Glutamatergic neuron (in vitro differentiated cells): ENCODE measurements around the gene RSAD2. TPM values are rescaled to one million over a fixed set of nuclear protein-coding genes. Genes with fewer than 3 reads are reported as not detected.

Experiments
- DNase-seq: peaks from one replicate; pipeline ENCODE4 v3.0.0; 2022
- H3K27ac Mint-ChIP-seq: one replicate; pipeline ENCODE4 v1.8.0; 2020; ENCODE audit warnings: mild to moderate bottlenecking, mixed read lengths, inconsistent platforms; ENCODE audit not compliant: unreplicated experiment
- H3K27me3 Mint-ChIP-seq: one replicate; pipeline ENCODE4 v1.8.0; 2020; ENCODE audit warnings: mild to moderate bottlenecking, moderate library complexity, mixed read lengths, inconsistent platforms; ENCODE audit not compliant: unreplicated experiment
- H3K36me3 Mint-ChIP-seq: one replicate; pipeline ENCODE4 v1.8.0; 2020; ENCODE audit warnings: mild to moderate bottlenecking, mixed read lengths, inconsistent platforms; ENCODE audit not compliant: unreplicated experiment
- H3K4me1 Mint-ChIP-seq: one replicate; pipeline ENCODE4 v1.8.0; 2020; ENCODE audit warnings: mild to moderate bottlenecking, low read depth, mixed read lengths, inconsistent platforms; ENCODE audit not compliant: unreplicated experiment
- H3K4me3 Mint-ChIP-seq: one replicate; pipeline ENCODE4 v1.8.0; 2020; ENCODE audit warnings: mild to moderate bottlenecking, mixed read lengths, inconsistent platforms; ENCODE audit not compliant: unreplicated experiment
- H3K9me3 Mint-ChIP-seq: one replicate; pipeline ENCODE4 v1.8.0; 2020; ENCODE audit warnings: mild to moderate bottlenecking, moderate library complexity, mixed read lengths, inconsistent platforms; ENCODE audit not compliant: unreplicated experiment
- CTCF ChIP-seq: fragments of 200-600 bp; sonication (generic); IDR thresholded peaks from one replicate; pipeline ENCODE4 v1.5.0; 2021; ENCODE audit not compliant: partially characterized antibody, unreplicated experiment
- total RNA-seq: library from RNA; stranded (reverse); fragmentation: NEBNext Ultra II Directional; extraction: Animal tissue kit (Norgen Biotek cat#: 25700); gene quantifications from one replicate; pipeline ENCODE4 v1.2.1, GENCODE V29; 2021; ENCODE audit not compliant: unreplicated experiment

The RSAD2 gene
- total RNA-seq, 1 donor from 2014 or later = not detected

DNA sequence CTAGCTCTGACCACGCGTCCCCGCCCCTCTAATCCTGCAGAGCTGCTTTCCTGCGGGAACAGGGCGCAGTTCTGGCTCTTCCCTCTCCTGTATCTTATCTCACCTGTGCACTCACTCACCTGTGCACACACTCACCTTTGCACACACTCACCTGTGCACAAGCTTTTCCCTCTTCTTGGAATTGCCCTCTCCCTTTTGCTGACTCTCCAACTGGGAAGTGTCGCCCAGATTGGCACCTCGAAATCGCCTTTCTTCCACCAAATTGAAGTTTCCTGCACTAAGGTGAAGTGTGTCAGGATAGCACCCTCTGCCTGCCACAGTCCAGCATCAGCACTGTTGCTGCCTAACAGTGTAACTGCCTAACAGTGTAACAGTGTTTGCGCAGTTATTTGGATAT lies 11.3 kb upstream of the RSAD2 start:
- Mint-ChIP-seq H3K27me3 (peaks cover 14% of the 10 kb centered on the region), H3K27ac (peak overlapping the region; percentile 25), H3K4me3 (peak overlapping the region; percentile 96), H3K4me1 (peaks cover 12% of the 10 kb centered on the region), H3K9me3 (peaks cover 10% of the 10 kb centered on the region), H3K36me3 (peaks cover 5% of the 10 kb centered on the region)
- DNase-seq = peak; percentile 22
- TF ChIP-seq CTCF = no peak

DNA sequence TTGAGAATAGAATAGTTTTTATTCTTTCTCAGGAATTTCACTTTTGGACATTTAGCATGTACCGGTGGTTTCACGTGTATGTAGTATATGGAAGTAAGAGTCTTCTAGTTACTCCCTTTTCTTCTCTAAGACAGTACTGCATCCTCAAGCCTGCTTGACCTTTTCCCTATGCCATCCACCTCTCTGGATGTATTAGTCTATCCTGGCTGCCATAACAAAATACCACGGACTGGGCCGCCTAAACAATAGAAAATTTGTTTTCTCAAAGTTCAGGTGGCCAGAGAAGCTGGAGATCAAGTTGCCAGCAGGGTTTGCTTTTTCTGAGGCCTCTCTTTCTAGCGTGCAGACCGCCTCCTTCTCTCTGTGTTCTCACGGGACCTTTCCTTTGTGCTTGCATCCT lies 10.6 kb upstream of the RSAD2 start:
- peaks cover 10% of the 10 kb centered on the region for H3K9me3 Mint-ChIP-seq
- H3K4me3 Mint-ChIP-seq = no peak overlapping the region
- no peak for DNase-seq
- H3K36me3 Mint-ChIP-seq = no peaks in the 10 kb centered on the region
- peaks cover 11% of the 10 kb centered on the region for H3K27me3 Mint-ChIP-seq
- no peak overlapping the region for H3K27ac Mint-ChIP-seq
- peaks cover 12% of the 10 kb centered on the region for H3K4me1 Mint-ChIP-seq
- no peak for TF ChIP-seq CTCF

GRCh38 chr2:6872394-6872793 lies 5.2 kb upstream of the RSAD2 start:
- no peak for TF ChIP-seq CTCF
- no peak for DNase-seq
- Mint-ChIP-seq H3K9me3 (no peaks in the 10 kb centered on the region), H3K36me3 (peaks cover 9% of the 10 kb centered on the region), H3K4me3 (no peak overlapping the region), H3K27me3 (no peaks in the 10 kb centered on the region), H3K27ac (no peak overlapping the region), H3K4me1 (no peaks in the 10 kb centered on the region)

GRCh38 chr2:6874032-6874431 lies 3.5 kb upstream of the RSAD2 start:
- Mint-ChIP-seq H3K27ac (no peak overlapping the region), H3K9me3 (no peaks in the 10 kb centered on the region), H3K36me3 (peaks cover 9% of the 10 kb centered on the region), H3K27me3 (no peaks in the 10 kb centered on the region), H3K4me3 (no peak overlapping the region), H3K4me1 (no peaks in the 10 kb centered on the region)
- TF ChIP-seq CTCF = no peak
- DNase-seq = no peak

- Mint-ChIP-seq H3K4me3 (no peak overlapping the region), H3K36me3 (peaks cover 9% of the 10 kb centered on the region), H3K27ac (no peak overlapping the region), H3K9me3 (peaks cover 5% of the 10 kb centered on the region), H3K4me1 (no peaks in the 10 kb centered on the region), H3K27me3 (no peaks in the 10 kb centered on the region)
- TF ChIP-seq CTCF = no peak
- no peak for DNase-seq
These were observed 1.3 kb upstream of the RSAD2 start for GRCh38 chr2:6876309-6876708.
